CD4-positive, alpha-beta T cell treated with Interleukin-17A for 1 hour (primary cell): ENCODE data around the gene XPNPEP1.
"Not testable (repeated sequence)": the region's sequence is repeated elsewhere in the genome, so short reads cannot be mapped to it uniquely, and the experiment has no call there.

Source experiments
- DNase-seq: peaks from one replicate; pipeline ENCODE4 v3.0.0-alpha.2; 2020

Gene XPNPEP1

GRCh38 chr10:109922358-109922975 is 844 bp downstream of the XPNPEP1 start:
- DNase-seq = no peak

GRCh38 chr10:109920016-109920415 is 3.3 kb downstream of the XPNPEP1 start:
- peak; percentile 55 for DNase-seq

GRCh38 chr10:109919220-109919619 is 4.1 kb downstream of the XPNPEP1 start:
- no peak for DNase-seq

GRCh38 chr10:109918707-109919106 is 4.6 kb downstream of the XPNPEP1 start:
- DNase-seq = not testable (repeated sequence)

- no peak for DNase-seq
Observed at GRCh38 chr10:109915566-109915965, 7.7 kb downstream of the XPNPEP1 start.

GRCh38 chr10:109914966-109915365 is 8.3 kb downstream of the XPNPEP1 start:
- DNase-seq = peak; percentile 72

- no peak for DNase-seq
Observed at GRCh38 chr10:109913306-109913892, 9.9 kb downstream of the XPNPEP1 start.

- DNase-seq = no peak
Observed at GRCh38 chr10:109912335-109913281, 10.7 kb downstream of the XPNPEP1 start.

- no peak for DNase-seq
Observed at GRCh38 chr10:109911903-109912302, 11.4 kb downstream of the XPNPEP1 start.

GRCh38 chr10:109906316-109906715 is 17.0 kb downstream of the XPNPEP1 start:
- no peak for DNase-seq

GRCh38 chr10:109904397-109904796 is 18.9 kb downstream of the XPNPEP1 start:
- no peak for DNase-seq

- peak; percentile 37 for DNase-seq
Observed at GRCh38 chr10:109902992-109903947, 20.0 kb downstream of the XPNPEP1 start.

GRCh38 chr10:109899356-109900331 is 23.7 kb downstream of the XPNPEP1 start:
- DNase-seq = no peak

- no peak for DNase-seq
Observed at GRCh38 chr10:109898666-109899355, 24.5 kb downstream of the XPNPEP1 start.

GRCh38 chr10:109898007-109898406 is 25.3 kb downstream of the XPNPEP1 start:
- no peak for DNase-seq

- DNase-seq = no peak
Observed at GRCh38 chr10:109895848-109896247, 27.5 kb downstream of the XPNPEP1 start.

- no peak for DNase-seq
Observed at GRCh38 chr10:109895095-109895818, 28.1 kb downstream of the XPNPEP1 start.

GRCh38 chr10:109894516-109894915 is 28.8 kb downstream of the XPNPEP1 start:
- no peak for DNase-seq

- DNase-seq = no peak
Observed at GRCh38 chr10:109893386-109893785, 29.9 kb downstream of the XPNPEP1 start.

- DNase-seq = no peak
Observed at GRCh38 chr10:109892931-109893330, 30.4 kb downstream of the XPNPEP1 start.
